ENCODE measurements around the gene PIK3R3. TPM values are rescaled to one million over a fixed set of nuclear protein-coding genes. Genes with fewer than 3 reads are reported as not detected.

PIK3R3 gene
- total and polyA plus RNA-seq, 4 donors, result 1.5 to 49.8 (median 17.1) TPM

- WGBS, 2 donors, result 95 to 96% methylated on average over 1 of the region's 1 CpG
- Histone ChIP-seq H3K27ac (ENCODE audit: low read depth in 1 of 2, low read length in 2 of 2) (no peak overlapping the region), H3K27me3 (ENCODE audit: control insufficient read depth in 1 of 2, insufficient read depth in 2 of 2, low read length in 1 of 2) (no peaks in the 10 kb centered on the region), H3K4me1 (ENCODE audit: control insufficient read depth in 1 of 2, insufficient read depth in 2 of 2, low read length in 2 of 2) (no peaks in the 10 kb centered on the region), H3K36me3 (ENCODE audit: control insufficient read depth in 1 of 2, insufficient read depth in 2 of 2, low read length in 1 of 2) (no peaks in the 10 kb centered on the region), H3K9me3 (ENCODE audit: control insufficient read depth, low read length) (no peaks in the 10 kb centered on the region), H3K4me3 (ENCODE audit: low read length in 2 of 2) (no peak overlapping the region)
- DNase-seq, result no peak
- intact Hi-C loops (cut with DNase I), result no loop called here
- no peak for ATAC-seq (ENCODE audit: low FRiP score)
Observed at GRCh38 chr1:46072975-46073374, 59.5 kb downstream of the PIK3R3 start.

- Histone ChIP-seq H3K9me3 (ENCODE audit: control insufficient read depth, low read length) (no peaks in the 10 kb centered on the region), H3K27me3 (ENCODE audit: control insufficient read depth in 1 of 2, insufficient read depth in 2 of 2, low read length in 1 of 2) (no peaks in the 10 kb centered on the region), H3K4me3 (ENCODE audit: low read length in 2 of 2) (no peak overlapping the region), H3K27ac (ENCODE audit: low read depth in 1 of 2, low read length in 2 of 2) (no peak overlapping the region), H3K4me1 (ENCODE audit: control insufficient read depth in 1 of 2, insufficient read depth in 2 of 2, low read length in 2 of 2) (no peaks in the 10 kb centered on the region), H3K36me3 (ENCODE audit: control insufficient read depth in 1 of 2, insufficient read depth in 2 of 2, low read length in 1 of 2) (no peaks in the 10 kb centered on the region)
- DNase-seq (no peak), ATAC-seq (ENCODE audit: low FRiP score) (no peak)
- intact Hi-C loops (cut with DNase I), result no loop called here
- 90 to 91% methylated on average over 6 of the region's 6 CpGs for WGBS, 2 donors
Observed at GRCh38 chr1:46070164-46070814, 62.1 kb downstream of the PIK3R3 start.

- H3K27me3 ChIP-seq (ENCODE audit: control insufficient read depth in 1 of 2, insufficient read depth in 2 of 2, low read length in 1 of 2), result no peaks in the 10 kb centered on the region
- H3K4me1 ChIP-seq (ENCODE audit: control insufficient read depth in 1 of 2, insufficient read depth in 2 of 2, low read length in 2 of 2), result no peaks in the 10 kb centered on the region
- no peak overlapping the region for H3K4me3 ChIP-seq (ENCODE audit: low read length in 2 of 2)
- H3K9me3 ChIP-seq (ENCODE audit: control insufficient read depth, low read length), result no peaks in the 10 kb centered on the region
- ATAC-seq (ENCODE audit: low FRiP score) (no peak), DNase-seq (no peak)
- no peak overlapping the region for H3K27ac ChIP-seq (ENCODE audit: low read depth in 1 of 2, low read length in 2 of 2)
- no peaks in the 10 kb centered on the region for H3K36me3 ChIP-seq (ENCODE audit: control insufficient read depth in 1 of 2, insufficient read depth in 2 of 2, low read length in 1 of 2)
- 80 to 85% methylated on average over 3 of the region's 3 CpGs for WGBS, 2 donors
- intact Hi-C loops (cut with DNase I), result no loop called here
Observed at GRCh38 chr1:46068525-46068924, 63.9 kb downstream of the PIK3R3 start.

GRCh38 chr1:46067652-46068051 is 64.8 kb downstream of the PIK3R3 start:
- intact Hi-C loops (cut with DNase I), result no loop called here
- Histone ChIP-seq H3K36me3 (ENCODE audit: control insufficient read depth in 1 of 2, insufficient read depth in 2 of 2, low read length in 1 of 2) (no peaks in the 10 kb centered on the region), H3K4me3 (ENCODE audit: low read length in 2 of 2) (no peak overlapping the region), H3K27ac (ENCODE audit: low read depth in 1 of 2, low read length in 2 of 2) (no peak overlapping the region), H3K9me3 (ENCODE audit: control insufficient read depth, low read length) (no peaks in the 10 kb centered on the region), H3K4me1 (ENCODE audit: control insufficient read depth in 1 of 2, insufficient read depth in 2 of 2, low read length in 2 of 2) (no peaks in the 10 kb centered on the region), H3K27me3 (ENCODE audit: control insufficient read depth in 1 of 2, insufficient read depth in 2 of 2, low read length in 1 of 2) (no peaks in the 10 kb centered on the region)
- WGBS, 2 donors, result 94 to 95% methylated on average over 1 of the region's 1 CpG
- ATAC-seq (ENCODE audit: low FRiP score) (no peak), DNase-seq (no peak)

GRCh38 chr1:46065405-46065804 is 67.0 kb downstream of the PIK3R3 start:
- intact Hi-C loops (cut with DNase I), result no loop called here
- H3K4me3 ChIP-seq (ENCODE audit: low read length in 2 of 2), result no peak overlapping the region
- no peaks in the 10 kb centered on the region for H3K27me3 ChIP-seq (ENCODE audit: control insufficient read depth in 1 of 2, insufficient read depth in 2 of 2, low read length in 1 of 2)
- H3K36me3 ChIP-seq (ENCODE audit: control insufficient read depth in 1 of 2, insufficient read depth in 2 of 2, low read length in 1 of 2), result no peaks in the 10 kb centered on the region
- ATAC-seq (ENCODE audit: low FRiP score) (no peak), DNase-seq (no peak)
- H3K27ac ChIP-seq (ENCODE audit: low read depth in 1 of 2, low read length in 2 of 2), result no peak overlapping the region
- H3K9me3 ChIP-seq (ENCODE audit: control insufficient read depth, low read length), result no peaks in the 10 kb centered on the region
- no peaks in the 10 kb centered on the region for H3K4me1 ChIP-seq (ENCODE audit: control insufficient read depth in 1 of 2, insufficient read depth in 2 of 2, low read length in 2 of 2)

- Histone ChIP-seq H3K36me3 (ENCODE audit: control insufficient read depth in 1 of 2, insufficient read depth in 2 of 2, low read length in 1 of 2) (no peaks in the 10 kb centered on the region), H3K9me3 (ENCODE audit: control insufficient read depth, low read length) (no peaks in the 10 kb centered on the region), H3K4me3 (ENCODE audit: low read length in 2 of 2) (no peak overlapping the region), H3K27me3 (ENCODE audit: control insufficient read depth in 1 of 2, insufficient read depth in 2 of 2, low read length in 1 of 2) (no peaks in the 10 kb centered on the region), H3K27ac (ENCODE audit: low read depth in 1 of 2, low read length in 2 of 2) (no peak overlapping the region), H3K4me1 (ENCODE audit: control insufficient read depth in 1 of 2, insufficient read depth in 2 of 2, low read length in 2 of 2) (no peaks in the 10 kb centered on the region)
- DNase-seq (no peak), ATAC-seq (ENCODE audit: low FRiP score) (no peak)
- 88% methylated on average over 1 of the region's 1 CpG for WGBS, 2 donors
- intact Hi-C loops (cut with DNase I), result no loop called here
Observed at GRCh38 chr1:46064708-46065107, 67.7 kb downstream of the PIK3R3 start.

- Histone ChIP-seq H3K27me3 (ENCODE audit: control insufficient read depth in 1 of 2, insufficient read depth in 2 of 2, low read length in 1 of 2) (no peaks in the 10 kb centered on the region), H3K9me3 (ENCODE audit: control insufficient read depth, low read length) (no peaks in the 10 kb centered on the region), H3K36me3 (ENCODE audit: control insufficient read depth in 1 of 2, insufficient read depth in 2 of 2, low read length in 1 of 2) (no peaks in the 10 kb centered on the region), H3K4me1 (ENCODE audit: control insufficient read depth in 1 of 2, insufficient read depth in 2 of 2, low read length in 2 of 2) (no peaks in the 10 kb centered on the region), H3K4me3 (ENCODE audit: low read length in 2 of 2) (no peak overlapping the region), H3K27ac (ENCODE audit: low read depth in 1 of 2, low read length in 2 of 2) (no peak overlapping the region)
- DNase-seq (no peak), ATAC-seq (ENCODE audit: low FRiP score) (no peak)
- intact Hi-C loops (cut with DNase I), result no loop called here
- 88 to 91% methylated on average over 4 of the region's 4 CpGs for WGBS, 2 donors
Observed at GRCh38 chr1:46062651-46063319, 69.6 kb downstream of the PIK3R3 start.

- ATAC-seq (ENCODE audit: low FRiP score), result no peak
- no peak for DNase-seq
- H3K4me1 ChIP-seq (ENCODE audit: control insufficient read depth in 1 of 2, insufficient read depth in 2 of 2, low read length in 2 of 2), result no peaks in the 10 kb centered on the region
- intact Hi-C loops (cut with DNase I), result no loop called here
- 64 to 80% methylated on average over 3 of the region's 3 CpGs for whole genome bisulfite sequencing, 2 donors
- H3K4me3 ChIP-seq (ENCODE audit: low read length in 2 of 2), result no peak overlapping the region
- H3K27me3 ChIP-seq (ENCODE audit: control insufficient read depth in 1 of 2, insufficient read depth in 2 of 2, low read length in 1 of 2), result no peaks in the 10 kb centered on the region
- no peaks in the 10 kb centered on the region for H3K36me3 ChIP-seq (ENCODE audit: control insufficient read depth in 1 of 2, insufficient read depth in 2 of 2, low read length in 1 of 2)
- H3K27ac ChIP-seq (ENCODE audit: low read depth in 1 of 2, low read length in 2 of 2), result no peak overlapping the region
- H3K9me3 ChIP-seq (ENCODE audit: control insufficient read depth, low read length), result no peaks in the 10 kb centered on the region
Observed at GRCh38 chr1:46061146-46061545, 71.3 kb downstream of the PIK3R3 start.

- no peaks in the 10 kb centered on the region for H3K36me3 ChIP-seq (ENCODE audit: control insufficient read depth in 1 of 2, insufficient read depth in 2 of 2, low read length in 1 of 2)
- ATAC-seq (ENCODE audit: low FRiP score) (no peak), DNase-seq (no peak)
- no peaks in the 10 kb centered on the region for H3K9me3 ChIP-seq (ENCODE audit: control insufficient read depth, low read length)
- no peak overlapping the region for H3K27ac ChIP-seq (ENCODE audit: low read depth in 1 of 2, low read length in 2 of 2)
- intact Hi-C loops (cut with DNase I), result no loop called here
- H3K27me3 ChIP-seq (ENCODE audit: control insufficient read depth in 1 of 2, insufficient read depth in 2 of 2, low read length in 1 of 2), result no peaks in the 10 kb centered on the region
- no peak overlapping the region for H3K4me3 ChIP-seq (ENCODE audit: low read length in 2 of 2)
- H3K4me1 ChIP-seq (ENCODE audit: control insufficient read depth in 1 of 2, insufficient read depth in 2 of 2, low read length in 2 of 2), result no peaks in the 10 kb centered on the region
- WGBS, 2 donors, result 95 to 97% methylated on average over 5 of the region's 5 CpGs
Observed at GRCh38 chr1:46058936-46059335, 73.5 kb downstream of the PIK3R3 start.

Data from aorta (tissue), 5 donors.